Measurements from ENCODE around the gene TSPYL1.

DNA sequence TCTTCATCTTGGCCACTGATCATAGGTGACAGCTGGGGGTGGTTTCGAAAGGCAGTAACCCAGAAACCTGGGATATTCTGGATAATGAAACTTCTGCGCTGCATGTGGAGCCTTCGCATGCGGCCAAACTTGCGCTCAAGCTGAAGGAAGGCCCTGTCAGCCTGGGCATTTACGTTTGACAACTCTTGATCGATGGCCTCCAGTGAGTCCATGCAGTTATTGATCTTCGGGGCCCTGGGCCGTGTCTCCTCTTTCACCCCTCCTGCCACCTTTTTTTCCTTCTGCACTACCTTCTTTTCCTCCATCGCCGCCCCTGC lies 26.6 kb downstream of the TSPYL1 start:
- TF ChIP-seq, protein P1, sequence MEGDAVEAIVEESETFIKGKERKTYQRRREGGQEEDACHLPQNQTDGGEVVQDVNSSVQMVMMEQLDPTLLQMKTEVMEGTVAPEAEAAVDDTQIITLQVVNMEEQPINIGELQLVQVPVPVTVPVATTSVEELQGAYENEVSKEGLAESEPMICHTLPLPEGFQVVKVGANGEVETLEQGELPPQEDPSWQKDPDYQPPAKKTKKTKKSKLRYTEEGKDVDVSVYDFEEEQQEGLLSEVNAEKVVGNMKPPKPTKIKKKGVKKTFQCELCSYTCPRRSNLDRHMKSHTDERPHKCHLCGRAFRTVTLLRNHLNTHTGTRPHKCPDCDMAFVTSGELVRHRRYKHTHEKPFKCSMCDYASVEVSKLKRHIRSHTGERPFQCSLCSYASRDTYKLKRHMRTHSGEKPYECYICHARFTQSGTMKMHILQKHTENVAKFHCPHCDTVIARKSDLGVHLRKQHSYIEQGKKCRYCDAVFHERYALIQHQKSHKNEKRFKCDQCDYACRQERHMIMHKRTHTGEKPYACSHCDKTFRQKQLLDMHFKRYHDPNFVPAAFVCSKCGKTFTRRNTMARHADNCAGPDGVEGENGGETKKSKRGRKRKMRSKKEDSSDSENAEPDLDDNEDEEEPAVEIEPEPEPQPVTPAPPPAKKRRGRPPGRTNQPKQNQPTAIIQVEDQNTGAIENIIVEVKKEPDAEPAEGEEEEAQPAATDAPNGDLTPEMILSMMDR (IDR thresholded peaks at IDR 0.05): no peak
- no peak for TF ChIP-seq POLR2A (IDR thresholded peaks at IDR 0.05)

All from uterus (tissue), 2 donors.